H9 (cell line): ENCODE results near the gene BTRC. TPM values are rescaled to one million over a fixed set of nuclear protein-coding genes. Genes with fewer than 3 reads are reported as not detected.
A peak's percentile ranks its signal among the peaks of the same experiment; 100 is the strongest.

ENCODE experiments used
- DNase-seq: peaks from one replicate; pipeline ENCODE4 v3.0.0-alpha.2; 2017
- H2AFZ ChIP-seq: one replicate; pipeline ENCODE4 v1.6.1; 2013; ENCODE audit warnings: mild to moderate bottlenecking, low read length, control low read depth, moderate library complexity
- H2AK5ac ChIP-seq: 2 replicates; pipeline ENCODE4 v1.6.1; 2013; ENCODE audit warnings: low read length, control low read depth, mixed read lengths; ENCODE audit not compliant: insufficient read length
- H2BK120ac ChIP-seq: one replicate; pipeline ENCODE4 v1.6.1; 2013; ENCODE audit warnings: low read depth, mild to moderate bottlenecking, low read length, control low read depth, inconsistent platforms; ENCODE audit not compliant: poor library complexity, severe bottlenecking
- H2BK12ac ChIP-seq: 2 replicates; pipeline ENCODE4 v1.6.1; 2013; ENCODE audit warnings: low read length, control low read depth, mixed read lengths, low read depth; ENCODE audit not compliant: insufficient read length
- H2BK15ac ChIP-seq: 2 replicates; pipeline ENCODE4 v1.6.1; 2013; ENCODE audit warnings: low read depth, low read length, control low read depth
- H2BK20ac ChIP-seq: one replicate; pipeline ENCODE4 v1.6.1; 2013; ENCODE audit warnings: low read depth, mild to moderate bottlenecking, low read length, control low read depth, inconsistent platforms; ENCODE audit not compliant: poor library complexity, severe bottlenecking
- H2BK5ac ChIP-seq: 2 replicates; pipeline ENCODE4 v1.6.1; 2013; ENCODE audit warnings: low read length, control low read depth, mixed read lengths; ENCODE audit not compliant: insufficient read length
- H3K14ac ChIP-seq: 2 replicates; pipeline ENCODE4 v1.6.1; 2013; ENCODE audit warnings: low read length, control low read depth; ENCODE audit not compliant: insufficient read depth
- H3K18ac ChIP-seq: 2 replicates; pipeline ENCODE4 v1.6.1; 2013; ENCODE audit warnings: low read depth, mild to moderate bottlenecking, mixed read lengths, low read length, control low read depth; ENCODE audit not compliant: insufficient read length
- H3K23ac ChIP-seq: 2 replicates; pipeline ENCODE4 v1.6.1; 2013; ENCODE audit warnings: low read length, control low read depth, mixed read lengths, low read depth; ENCODE audit not compliant: insufficient read length
- H3K23me2 ChIP-seq: 2 replicates; pipeline ENCODE4 v1.6.1; 2013; ENCODE audit warnings: low read depth, mild to moderate bottlenecking, mixed read lengths, low read length, control low read depth; ENCODE audit not compliant: insufficient read length, poor library complexity, severe bottlenecking
- H3K27ac ChIP-seq: 2 replicates; pipeline ENCODE4 v1.5.1; 2013; ENCODE audit warnings: low read length, control low read depth, mixed read lengths, low read depth; ENCODE audit not compliant: insufficient read length
- H3K27me3 ChIP-seq: 2 replicates; pipeline ENCODE4 v1.6.1; 2013; ENCODE audit warnings: low read length, control low read depth, inconsistent platforms; ENCODE audit not compliant: insufficient read depth
- H3K4ac ChIP-seq: 2 replicates; pipeline ENCODE4 v1.6.1; 2013; ENCODE audit warnings: low read depth, mild to moderate bottlenecking, control low read depth, inconsistent platforms, low read length, moderate library complexity
- H3K4me1 ChIP-seq: 2 replicates; pipeline ENCODE4 v1.6.1; 2013; ENCODE audit warnings: low read length, control low read depth, inconsistent platforms; ENCODE audit not compliant: insufficient read depth
- H3K4me2 ChIP-seq: 2 replicates; pipeline ENCODE4 v1.6.1; 2013; ENCODE audit warnings: low read length, control low read depth, mixed read lengths; ENCODE audit not compliant: insufficient read length, insufficient read depth
- H3K56ac ChIP-seq: 2 replicates; pipeline ENCODE4 v1.6.1; 2013; ENCODE audit warnings: low read depth, mild to moderate bottlenecking, mixed read lengths, low read length, control low read depth; ENCODE audit not compliant: insufficient read length
- H3K79me1 ChIP-seq: 2 replicates; pipeline ENCODE4 v1.6.1; 2013; ENCODE audit warnings: low read depth, mild to moderate bottlenecking, moderate library complexity, low read length, control low read depth, inconsistent platforms; ENCODE audit not compliant: insufficient read depth, poor library complexity, severe bottlenecking
- H3K79me2 ChIP-seq: 2 replicates; pipeline ENCODE4 v1.6.1; 2013; ENCODE audit warnings: low read length, control low read depth, inconsistent platforms; ENCODE audit not compliant: insufficient read depth
- H3K9ac ChIP-seq: 2 replicates; pipeline ENCODE4 v1.6.1; 2013; ENCODE audit warnings: low read length, control low read depth, mixed read lengths; ENCODE audit not compliant: insufficient read length; ENCODE audit errors: extremely low read depth
- H3K9me3 ChIP-seq: one replicate; pipeline ENCODE4 v1.6.1; 2013; ENCODE audit warnings: low read depth, low read length, inconsistent platforms; ENCODE audit not compliant: control insufficient read depth
- H3T11ph ChIP-seq: one replicate; pipeline ENCODE4 v1.6.1; 2013; ENCODE audit warnings: mild to moderate bottlenecking, low read length, control low read depth, inconsistent platforms
- H4K20me1 ChIP-seq: one replicate; pipeline ENCODE4 v1.6.1; 2013; ENCODE audit not compliant: control insufficient read depth, insufficient read length, insufficient read depth
- H4K5ac ChIP-seq: 2 replicates; pipeline ENCODE4 v1.6.1; 2013; ENCODE audit warnings: low read depth, mild to moderate bottlenecking, mixed read lengths, low read length, control low read depth; ENCODE audit not compliant: insufficient read length
- H4K8ac ChIP-seq: replicated peaks from 2 replicates; pipeline ENCODE4 v1.6.1; 2013; ENCODE audit warnings: low read length, control low read depth, mixed read lengths, low read depth; ENCODE audit not compliant: insufficient read length
- H4K91ac ChIP-seq: 2 replicates; pipeline ENCODE4 v1.6.1; 2013; ENCODE audit warnings: low read depth, mild to moderate bottlenecking, moderate library complexity, mixed read lengths, low read length, control low read depth; ENCODE audit not compliant: insufficient read length
- H3K27ac Mint-ChIP-seq, 3 experiments: 2 replicates in 2 of 3; 3 replicates in 1 of 3; pipeline ENCODE4 v1.8.0; 2020 to 2021; ENCODE audit warnings: mixed read lengths in 3 of 3, mild to moderate bottlenecking in 1 of 3, moderate library complexity in 1 of 3
- H3K27me3 Mint-ChIP-seq: 2 replicates; pipeline ENCODE4 v1.8.0; 2021; ENCODE audit warnings: low read depth, mild to moderate bottlenecking, moderate library complexity, mixed read lengths
- H3K36me3 Mint-ChIP-seq, 3 experiments: 2 replicates in 2 of 3; 3 replicates in 1 of 3; pipeline ENCODE4 v1.8.0; 2020 to 2021; ENCODE audit warnings: low read depth in 3 of 3, mixed read lengths in 3 of 3; ENCODE audit not compliant: insufficient read depth in 1 of 3
- H3K4me1 Mint-ChIP-seq, 2 experiments: 2 replicates each; pipeline ENCODE4 v1.8.0; 2020; ENCODE audit warnings: mixed read lengths in 2 of 2
- H3K4me3 Mint-ChIP-seq, 2 experiments: 2 replicates in 1 of 2; 3 replicates in 1 of 2; pipeline ENCODE4 v1.8.0; 2020 to 2021; ENCODE audit warnings: mild to moderate bottlenecking in 2 of 2, mixed read lengths in 2 of 2, moderate library complexity in 1 of 2
- H3K9me3 Mint-ChIP-seq, 2 experiments: 2 replicates in 1 of 2; 3 replicates in 1 of 2; pipeline ENCODE4 v1.8.0; 2020; ENCODE audit warnings: mild to moderate bottlenecking in 2 of 2, mixed read lengths in 2 of 2, moderate library complexity in 1 of 2
- WGBS: extraction: QIAGEN DNeasy Blood & Tissue Kit; methylation state at CpG from one replicate; pipeline ENCODE4 v1.1.7; 2013; ENCODE audit warnings: missing lambda C conversion rate, low lambda C conversion rate, mixed read lengths; ENCODE audit not compliant: insufficient read length; ENCODE audit errors: extremely low coverage; 5-methylcytosine and 5-hydroxymethylcytosine counted together
- total RNA-seq: library from RNA; stranded (reverse); gene quantifications from 2 replicates; pipeline ENCODE4 v1.2.1, GENCODE V29; 2021
- TF ChIP-seq, protein P1 (sequence below): fragments of 200-600 bp; sonication (generic); conservative IDR thresholded peaks from 3 replicates; pipeline ENCODE4 v1.8.0; 2021; ENCODE audit warnings: antibody characterized with exemption, mild to moderate bottlenecking

BTRC gene
- total RNA-seq, 1 experiment from 2014 or later: 24.2 TPM

DNA sequence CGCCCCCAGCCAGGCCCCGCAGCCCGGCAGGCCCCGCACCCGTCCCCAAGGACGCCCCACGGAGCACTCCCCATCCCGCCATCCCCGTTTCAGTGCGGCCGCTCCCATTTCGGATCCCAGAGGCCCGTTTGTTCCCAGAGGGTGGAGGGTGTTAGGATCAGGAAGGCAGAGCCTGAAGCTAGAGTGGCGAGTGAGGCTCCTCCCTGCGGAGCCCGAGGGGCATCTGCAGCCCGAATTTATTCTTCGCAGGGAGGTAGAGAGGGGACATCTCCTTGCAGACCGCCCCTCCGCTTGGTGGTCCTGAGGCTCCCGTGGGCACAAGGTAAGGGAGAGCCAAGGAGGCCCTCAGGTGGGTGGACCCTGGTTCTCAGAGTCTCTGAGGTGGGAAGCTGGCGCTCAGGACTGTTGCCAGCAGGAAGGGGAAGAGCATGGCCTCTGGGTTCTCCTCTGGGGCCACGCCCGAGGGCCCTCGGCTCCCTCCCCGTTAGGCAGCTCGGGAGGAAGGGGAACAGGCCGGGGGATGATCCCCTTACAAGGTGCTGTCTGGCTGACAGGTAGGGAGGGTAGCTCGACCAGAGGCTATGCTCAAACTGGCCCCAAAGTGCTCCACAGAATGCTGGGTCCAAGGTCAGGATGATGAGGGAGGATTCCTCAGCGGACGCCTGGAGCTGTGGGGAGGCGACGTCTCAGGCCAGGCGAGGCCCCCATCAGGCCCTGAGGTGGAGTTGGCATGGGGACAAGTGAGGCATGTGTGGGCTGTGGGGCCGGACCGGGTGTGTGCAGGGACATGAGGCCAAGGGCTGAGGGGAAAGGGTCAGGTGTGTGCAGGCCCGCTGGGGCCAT, 216.7 kb downstream of the BTRC start:
- Histone ChIP-seq H4K20me1 (no peaks in the 10 kb centered on the region), H3K56ac (no peak overlapping the region), H3K4ac (no peak overlapping the region), H3K79me1 (no peaks in the 10 kb centered on the region), H2BK12ac (no peak overlapping the region), H3T11ph (no peak overlapping the region), H2AK5ac (no peak overlapping the region), H3K27me3 (peaks cover 14% of the 10 kb centered on the region; the same call in 1 of the 2 replicates), H4K91ac (no peak overlapping the region), H3K23ac (no peak overlapping the region), H2BK20ac (no peak overlapping the region), H4K5ac (no peak overlapping the region), H3K9ac (no peak overlapping the region), H4K8ac (no peak overlapping the region), H2AFZ (no peak overlapping the region), H3K4me2 (peak overlapping the region; percentile 82), H2BK5ac (no peak overlapping the region), H3K18ac (no peak overlapping the region), H3K14ac (no peak overlapping the region), H3K23me2 (peaks cover 16% of the 10 kb centered on the region), H3K27ac (no peak overlapping the region), H3K79me2 (no peaks in the 10 kb centered on the region), H3K4me1 (no peaks in the 10 kb centered on the region), H2BK15ac (no peak overlapping the region), H2BK120ac (no peak overlapping the region), H3K9me3 (no peaks in the 10 kb centered on the region)
- no CpG with 5 or more reads among the region's 37 CpGs for WGBS
- Mint-ChIP-seq H3K27ac (no peak overlapping the region), H3K27me3 (peaks cover 77% of the 10 kb centered on the region), H3K4me3 (peak overlapping the region; percentile 68 to 83), H3K9me3 (no peaks in the 10 kb centered on the region; a peak in 1 of 5 replicates), H3K4me1 (peaks cover 35 to 43% of the 10 kb centered on the region in 2 experiments), H3K36me3 (no peaks in the 10 kb centered on the region; a peak in 1 of 7 replicates)
- TF ChIP-seq, protein P1, sequence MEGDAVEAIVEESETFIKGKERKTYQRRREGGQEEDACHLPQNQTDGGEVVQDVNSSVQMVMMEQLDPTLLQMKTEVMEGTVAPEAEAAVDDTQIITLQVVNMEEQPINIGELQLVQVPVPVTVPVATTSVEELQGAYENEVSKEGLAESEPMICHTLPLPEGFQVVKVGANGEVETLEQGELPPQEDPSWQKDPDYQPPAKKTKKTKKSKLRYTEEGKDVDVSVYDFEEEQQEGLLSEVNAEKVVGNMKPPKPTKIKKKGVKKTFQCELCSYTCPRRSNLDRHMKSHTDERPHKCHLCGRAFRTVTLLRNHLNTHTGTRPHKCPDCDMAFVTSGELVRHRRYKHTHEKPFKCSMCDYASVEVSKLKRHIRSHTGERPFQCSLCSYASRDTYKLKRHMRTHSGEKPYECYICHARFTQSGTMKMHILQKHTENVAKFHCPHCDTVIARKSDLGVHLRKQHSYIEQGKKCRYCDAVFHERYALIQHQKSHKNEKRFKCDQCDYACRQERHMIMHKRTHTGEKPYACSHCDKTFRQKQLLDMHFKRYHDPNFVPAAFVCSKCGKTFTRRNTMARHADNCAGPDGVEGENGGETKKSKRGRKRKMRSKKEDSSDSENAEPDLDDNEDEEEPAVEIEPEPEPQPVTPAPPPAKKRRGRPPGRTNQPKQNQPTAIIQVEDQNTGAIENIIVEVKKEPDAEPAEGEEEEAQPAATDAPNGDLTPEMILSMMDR: peak; percentile 15; the same call in 1 of the 3 replicates
- DNase-seq: no peak
